Upper lobe of left lung (tissue), 6 donors: ENCODE measurements around the gene MITF. TPM values are rescaled to one million over a fixed set of nuclear protein-coding genes. Genes with fewer than 3 reads are reported as not detected.

Experiments used
- ATAC-seq, 2 donors: fragments of 200-7000 bp; cut with Tn5 transposase; one replicate each; pipeline ENCODE4 v1.9.1; 2022; ENCODE audit warnings: mild to moderate bottlenecking in 2 of 2, moderate library complexity in 2 of 2; ENCODE audit not compliant: low FRiP score in 2 of 2
- DNase-seq, 2 donors: peaks; one replicate each; pipeline ENCODE4 v3.0.0-alpha.2; 2019 to 2020
- H3K27ac ChIP-seq, 4 donors: fragments of 200-600 bp; sonication (generic); one replicate each; pipeline ENCODE4 v1.5.1; 2016 to 2019
- H3K27me3 ChIP-seq, 4 donors: fragments of 200-600 bp; sonication (generic); one replicate each; pipeline ENCODE4 v1.5.1; 2017 to 2019
- H3K36me3 ChIP-seq, 4 donors: fragments of 200-600 bp; sonication (generic); one replicate each; pipeline ENCODE4 v1.5.1; 2016 to 2019
- H3K4me1 ChIP-seq, 4 donors: fragments of 200-600 bp; sonication (generic); one replicate each; pipeline ENCODE4 v1.5.1; 2018 to 2019
- H3K4me3 ChIP-seq, 4 donors: fragments of 200-600 bp; sonication (generic); one replicate each; pipeline ENCODE4 v1.5.1; 2017 to 2019; ENCODE audit warnings: mild to moderate bottlenecking in 2 of 4, moderate library complexity in 1 of 4
- H3K9me3 ChIP-seq, 4 donors: fragments of 200-600 bp; sonication (generic); one replicate each; pipeline ENCODE4 v1.5.1; 2018 to 2019
- CTCF ChIP-seq, 6 experiments: fragments of 450-650 bp in 4 of 6; fragments of 200-600 bp in 2 of 6; sonication (generic) in 2 of 6; IDR thresholded peaks; one replicate each; pipeline ENCODE4 v1.5.1; 2016 to 2019; ENCODE audit warnings: antibody characterized with exemption in 6 of 6
- EP300 ChIP-seq, 4 donors: sonication (generic); formaldehyde crosslinking; IDR thresholded peaks; one replicate each; pipeline ENCODE4 v1.5.1; 2017; ENCODE audit warnings: antibody characterized with exemption in 4 of 4, control low read depth in 2 of 4
- POLR2A ChIP-seq, 4 donors: fragments of 450-650 bp; IDR thresholded peaks; one replicate each; pipeline ENCODE4 v1.5.1; 2016 to 2017; ENCODE audit warnings: antibody characterized with exemption in 4 of 4, mild to moderate bottlenecking in 2 of 4
- POLR2AphosphoS5 ChIP-seq, 2 donors: sonication (generic); formaldehyde crosslinking; IDR thresholded peaks; one replicate each; pipeline ENCODE4 v1.5.1; 2017; ENCODE audit warnings: antibody characterized with exemption in 2 of 2
- WGBS, 2 donors: methylation state at CpG; one replicate each; pipeline ENCODE4 v1.1.5; 2017 to 2018; 5-methylcytosine and 5-hydroxymethylcytosine counted together
- total RNA-seq, 6 donors: library from RNA; depleted of rRNA in 4 of 6; stranded (reverse); fragments of >200 nt in 4 of 6; gene quantifications; one replicate each; pipeline versions ENCODE4 v1.1.0 to v1.2.1, GENCODE V29; 2016 to 2021
- donor health status: DM: no; HTN: no; CAD: no; lungs with moderate emphysema.
- donor health status: DM: no; HTN: yes; CAD: no; lungs with severe emphysema.

The MITF gene
- total RNA-seq, 6 donors from 2014 or later, result 21.9 to 37.2 (median 29.5) TPM

- TF ChIP-seq POLR2AphosphoS5 (IDR thresholded peaks at IDR 0.05), result no peak
- TF ChIP-seq POLR2A (IDR thresholded peaks at IDR 0.05), result no peak
- no peak for TF ChIP-seq EP300 (IDR thresholded peaks at IDR 0.05)
- no peak for TF ChIP-seq CTCF (IDR thresholded peaks at IDR 0.05)
- Histone ChIP-seq H3K4me3 (no peak overlapping the region), H3K27me3 (no peaks in the 10 kb centered on the region), H3K4me1 (peaks cover 7 to 24% (median 13%) of the 10 kb centered on the region in 4 donors), H3K36me3 (no peaks in the 10 kb centered on the region), H3K9me3 (no peaks in the 10 kb centered on the region), H3K27ac (peak overlapping the region; percentile 36 to 62 (median 40))
- ATAC-seq, result no peak
- WGBS, 2 donors, result 78 to 88% methylated on average over 3 of the region's 3 CpGs
- no peak for DNase-seq
These were observed 25.6 kb downstream of the MITF start for GRCh38 chr3:69764861-69765260.

GRCh38 chr3:69766638-69767037 is 27.4 kb downstream of the MITF start:
- peaks cover 8 to 34% (median 24%) of the 10 kb centered on the region in 4 donors for H3K4me1 ChIP-seq
- no peak for DNase-seq
- 65 to 71% methylated on average over 3 of the region's 3 CpGs for WGBS, 2 donors
- no peaks in the 10 kb centered on the region for H3K27me3 ChIP-seq
- no peak overlapping the region for H3K27ac ChIP-seq
- ATAC-seq, result no peak
- TF ChIP-seq EP300 (IDR thresholded peaks at IDR 0.05) (no peak), CTCF (IDR thresholded peaks at IDR 0.05) (no peak), POLR2AphosphoS5 (IDR thresholded peaks at IDR 0.05) (no peak), POLR2A (IDR thresholded peaks at IDR 0.05) (no peak)
- no peaks in the 10 kb centered on the region for H3K9me3 ChIP-seq
- no peak overlapping the region for H3K4me3 ChIP-seq
- H3K36me3 ChIP-seq, result no peaks in the 10 kb centered on the region

GRCh38 chr3:69767571-69767970 is 28.3 kb downstream of the MITF start:
- Histone ChIP-seq H3K4me3 (no peak overlapping the region), H3K27me3 (no peaks in the 10 kb centered on the region), H3K4me1 (peaks cover 8 to 35% (median 19%) of the 10 kb centered on the region in 4 donors), H3K9me3 (no peaks in the 10 kb centered on the region), H3K36me3 (no peaks in the 10 kb centered on the region), H3K27ac (no peak overlapping the region)
- ATAC-seq (peak in 1 of 2 donors; percentile 34), DNase-seq (no peak)
- 69 to 84% methylated on average over 5 of the region's 5 CpGs for WGBS, 2 donors
- TF ChIP-seq EP300 (IDR thresholded peaks at IDR 0.05), result no peak

DNA sequence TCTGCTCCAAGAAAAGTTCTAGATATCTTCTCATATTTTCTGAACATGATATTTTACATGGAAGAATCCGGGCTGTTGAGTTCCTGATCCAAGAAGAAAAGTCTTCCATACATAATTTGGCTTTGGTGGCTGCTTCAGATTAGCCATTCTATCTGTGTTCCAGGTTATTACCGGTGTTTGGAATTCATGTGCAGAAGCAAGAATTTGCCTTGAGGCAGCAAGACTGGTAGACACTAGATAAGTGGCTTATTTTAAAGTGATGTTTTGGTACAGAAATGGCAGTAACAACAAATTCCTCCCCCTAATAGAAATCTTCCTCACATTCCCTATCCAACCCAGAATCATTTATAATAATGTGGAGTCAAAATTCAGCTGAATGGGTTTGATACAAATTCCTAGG is 29.2 kb downstream of the MITF start:
- 85 to 92% methylated on average over 2 of the region's 2 CpGs for WGBS, 2 donors
- Histone ChIP-seq H3K4me1 (peaks cover 7 to 39% (median 15%) of the 10 kb centered on the region in 4 donors), H3K27ac (no peak overlapping the region), H3K4me3 (no peak overlapping the region), H3K9me3 (no peaks in the 10 kb centered on the region), H3K27me3 (no peaks in the 10 kb centered on the region), H3K36me3 (no peaks in the 10 kb centered on the region)
- no peak for ATAC-seq
- no peak for DNase-seq
- TF ChIP-seq CTCF (IDR thresholded peaks at IDR 0.05) (no peak), POLR2AphosphoS5 (IDR thresholded peaks at IDR 0.05) (no peak), POLR2A (IDR thresholded peaks at IDR 0.05) (no peak), EP300 (IDR thresholded peaks at IDR 0.05) (no peak)

DNA sequence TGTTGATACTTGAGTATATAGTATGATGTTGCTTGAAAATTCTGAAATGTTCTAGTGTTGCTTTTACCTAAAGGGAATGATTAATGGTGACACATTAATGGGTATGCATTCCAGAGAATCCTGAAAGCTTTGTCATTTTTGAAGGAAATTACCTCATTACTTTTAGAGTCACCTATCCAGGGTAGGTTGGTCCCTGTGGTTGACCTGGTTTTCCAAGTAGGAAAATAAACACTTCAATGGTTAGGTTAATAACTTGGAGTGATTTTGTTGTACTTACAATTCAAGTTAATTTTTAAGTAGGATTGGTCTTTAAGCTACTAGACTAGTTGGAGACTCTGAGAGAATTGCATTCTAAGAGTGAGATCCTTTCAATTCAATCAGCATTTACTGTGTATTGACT is 31.0 kb downstream of the MITF start:
- H3K27me3 ChIP-seq, result no peaks in the 10 kb centered on the region
- DNase-seq (no peak), ATAC-seq (peak; percentile 45 to 82)
- no peak overlapping the region for H3K4me3 ChIP-seq
- no peaks in the 10 kb centered on the region for H3K36me3 ChIP-seq
- H3K9me3 ChIP-seq, result no peaks in the 10 kb centered on the region
- peak in 1 of 4 donors; percentile 3 for TF ChIP-seq EP300 (IDR thresholded peaks at IDR 0.05)
- TF ChIP-seq POLR2AphosphoS5 (IDR thresholded peaks at IDR 0.05), result no peak
- H3K27ac ChIP-seq, result peak overlapping the region in 1 of 4 donors; percentile 36
- H3K4me1 ChIP-seq, result peaks cover 4 to 24% (median 8%) of the 10 kb centered on the region in 4 donors

DNA sequence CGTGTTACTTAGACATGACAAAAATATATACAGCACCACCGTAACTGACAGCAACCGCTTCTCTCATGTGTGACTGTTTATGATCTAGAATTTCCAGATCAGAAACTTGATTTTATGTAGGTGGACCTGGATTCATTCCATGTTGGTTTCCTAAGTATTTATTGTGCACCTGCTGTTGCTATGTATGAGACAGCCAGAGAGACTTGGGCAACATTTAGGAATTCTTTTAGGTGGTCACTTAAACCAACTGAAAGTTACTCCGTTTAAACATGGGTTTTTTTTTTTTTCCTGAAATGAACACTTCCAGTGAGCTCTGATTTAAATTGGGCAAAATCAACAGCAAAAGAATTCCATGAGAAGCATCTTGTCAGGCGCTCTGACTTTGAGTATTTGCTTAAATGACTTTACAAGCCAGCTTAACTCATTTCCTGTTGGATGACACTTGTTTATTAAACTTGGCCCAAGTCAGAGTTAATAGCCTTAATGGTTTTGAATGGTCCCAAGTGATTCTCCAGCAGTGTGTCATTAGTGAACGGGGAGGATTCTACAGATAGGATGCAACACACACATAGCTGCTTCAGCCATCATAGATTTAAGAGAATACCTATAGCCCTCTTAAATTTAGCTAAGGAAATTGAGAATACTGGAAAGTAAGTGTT is 31.8 kb downstream of the MITF start:
- Histone ChIP-seq H3K27me3 (no peaks in the 10 kb centered on the region), H3K4me1 (peaks cover 4 to 24% (median 8%) of the 10 kb centered on the region in 4 donors), H3K9me3 (no peaks in the 10 kb centered on the region), H3K36me3 (no peaks in the 10 kb centered on the region), H3K27ac (peak overlapping the region in 1 of 4 donors; percentile 36), H3K4me3 (no peak overlapping the region)
- TF ChIP-seq EP300 (IDR thresholded peaks at IDR 0.05) (no peak), POLR2AphosphoS5 (IDR thresholded peaks at IDR 0.05) (no peak), CTCF (IDR thresholded peaks at IDR 0.05) (no peak), POLR2A (IDR thresholded peaks at IDR 0.05) (no peak)
- DNase-seq (no peak), ATAC-seq (peak in 1 of 2 donors; percentile 58)
- WGBS, 2 donors, result 46 to 49% methylated on average over 6 of the region's 6 CpGs
